SK-N-MC (cell line): ENCODE measurements around the gene CLCNKA.
"Not testable (repeated sequence)": the region's sequence is repeated elsewhere in the genome, so short reads cannot be mapped to it uniquely, and the experiment has no call there.

Experiments used
- EZH2 ChIP-seq: fragments of 200-600 bp; sonication (generic); IDR thresholded peaks from one replicate; pipeline ENCODE4 v1.6.1; 2017; ENCODE audit warnings: antibody characterized with exemption
- FOXP2 ChIP-seq: optimal IDR thresholded peaks from 2 replicates; pipeline ENCODE3; 2011; ENCODE audit warnings: mild to moderate bottlenecking, moderate library complexity; ENCODE audit not compliant: insufficient read depth; ENCODE audit errors: extremely low read length, control extremely low read depth
- POLR2AphosphoS5 ChIP-seq: IDR thresholded peaks from 2 replicates; pipeline ENCODE4 v1.6.1; 2012; ENCODE audit warnings: mild to moderate bottlenecking, low read depth, low read length, borderline replicate concordance

DNA sequence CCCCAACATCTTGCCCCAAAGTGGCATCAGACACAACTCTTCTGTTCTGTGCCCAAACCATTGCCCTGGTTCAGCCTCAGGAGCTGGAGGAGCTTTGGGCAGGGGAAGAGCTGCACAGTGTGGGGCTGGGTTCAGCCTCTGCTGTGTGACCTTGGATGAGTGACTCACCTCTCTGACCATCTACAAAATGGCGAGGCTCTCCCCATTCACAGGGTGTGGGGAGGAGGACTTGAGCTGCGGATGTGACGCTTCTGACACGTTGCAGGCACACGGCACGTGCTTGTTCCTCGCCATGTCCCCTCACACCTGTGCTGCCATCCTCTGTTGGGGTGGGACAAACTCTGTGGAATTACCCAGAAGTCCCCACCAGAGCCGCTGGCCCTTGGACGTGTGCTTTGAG is 20.8 kb downstream of the CLCNKA start:
- TF ChIP-seq EZH2, POLR2AphosphoS5, FOXP2: not testable (repeated sequence)
